Measurements from ENCODE around the gene PSEN1. TPM values are rescaled to one million over a fixed set of nuclear protein-coding genes. Genes with fewer than 3 reads are reported as not detected.

PSEN1 gene
- total RNA-seq, 1 experiment from 2014 or later: 39.3 TPM

- DNase-seq (ENCODE audit: low read depth, low spot score): no peak
- Histone ChIP-seq H3K27me3 (ENCODE audit: control insufficient read depth, insufficient read depth, low read length) (no peaks in the 10 kb centered on the region), H3K4me1 (ENCODE audit: control insufficient read depth, insufficient read depth, low read length) (peaks cover 4% of the 10 kb centered on the region), H3K36me3 (ENCODE audit: control insufficient read depth, insufficient read depth, low read length) (peaks cover 4% of the 10 kb centered on the region; the same call in 1 of the 2 replicates), H3K9me3 (ENCODE audit: control insufficient read depth, insufficient read depth, low read depth, low read length) (no peaks in the 10 kb centered on the region), H3K4me3 (ENCODE audit: low read depth in 2 of 2, low read length in 2 of 2) (no peak overlapping the region), H3K27ac (ENCODE audit: low read length) (no peak overlapping the region)
- ChIA-PET CTCF (no interaction called here), POLR2A (no interaction called here)
- no TSS peak for BruUV-seq (replicated peaks)
- in situ Hi-C loops (cut with HindIII; ENCODE audit: low pct_unique_long_range_greater_than_20kb, low sequenced_read_pairs) (no loop called here), intact Hi-C loops (cut with micrococcal nuclease; ENCODE audit: unreplicated experiment) (no loop called here)
- ATAC-seq: no peak
- TF ChIP-seq TCF7L2 (IDR thresholded peaks at IDR 0.05; ENCODE audit: low read depth, low read length) (no peak), CTCF (IDR thresholded peaks at IDR 0.05) (no peak), SIN3A (IDR thresholded peaks at IDR 0.05; ENCODE audit: borderline replicate concordance, insufficient read depth, low read depth, low read length) (no peak), REST (IDR thresholded peaks at IDR 0.05; ENCODE audit: insufficient read depth in 1 of 2, low read depth in 2 of 2, low read length in 1 of 2) (no peak), POLR2AphosphoS5 (IDR thresholded peaks at IDR 0.05; ENCODE audit: low read depth, low read length) (no peak)
These were observed 85.6 kb downstream of the PSEN1 start for GRCh38 chr14:73221945-73222344.

GRCh38 chr14:73223049-73223448 lies 86.7 kb downstream of the PSEN1 start:
- Histone ChIP-seq H3K36me3 (ENCODE audit: control insufficient read depth, insufficient read depth, low read length) (peaks cover 3% of the 10 kb centered on the region; the same call in 1 of the 2 replicates), H3K27ac (ENCODE audit: low read length) (peak overlapping the region; percentile 29; the same call in 1 of the 2 replicates), H3K4me3 (ENCODE audit: low read depth in 2 of 2, low read length in 2 of 2) (no peak overlapping the region), H3K27me3 (ENCODE audit: control insufficient read depth, insufficient read depth, low read length) (no peaks in the 10 kb centered on the region), H3K4me1 (ENCODE audit: control insufficient read depth, insufficient read depth, low read length) (peaks cover 11% of the 10 kb centered on the region), H3K9me3 (ENCODE audit: control insufficient read depth, insufficient read depth, low read depth, low read length) (no peaks in the 10 kb centered on the region)
- POLR2A ChIA-PET: interaction anchor here (0.6 kb wide), 1 partner anchor 269 kb away, joined by 4 read pairs; no protein-coding TSS in a partner anchor
- DNase-seq (ENCODE audit: low read depth, low spot score) (no peak), ATAC-seq (no peak)
- no TSS peak for BruUV-seq (replicated peaks)
- TF ChIP-seq SIN3A (IDR thresholded peaks at IDR 0.05; ENCODE audit: borderline replicate concordance, insufficient read depth, low read depth, low read length) (no peak), CTCF (IDR thresholded peaks at IDR 0.05) (no peak), POLR2AphosphoS5 (IDR thresholded peaks at IDR 0.05; ENCODE audit: low read depth, low read length) (no peak), TCF7L2 (IDR thresholded peaks at IDR 0.05; ENCODE audit: low read depth, low read length) (no peak), REST (IDR thresholded peaks at IDR 0.05; ENCODE audit: insufficient read depth in 1 of 2, low read depth in 2 of 2, low read length in 1 of 2) (no peak)
- intact Hi-C loops (cut with micrococcal nuclease; ENCODE audit: unreplicated experiment) (no loop called here), in situ Hi-C loops (cut with HindIII; ENCODE audit: low pct_unique_long_range_greater_than_20kb, low sequenced_read_pairs) (no loop called here)
- CTCF ChIA-PET: no interaction called here

Measured in Panc1 (cell line).